ENCODE results near the gene FNDC5. TPM values are rescaled to one million over a fixed set of nuclear protein-coding genes. Genes with fewer than 3 reads are reported as not detected.

The FNDC5 gene
- total RNA-seq, 1 donor = 0.99 TPM

GRCh38 chr1:32868806-32869455, 1.8 kb downstream of the FNDC5 start:
- H3K4me3 ChIP-seq (ENCODE audit: low read depth, low read length) = no peak overlapping the region
- no peak for DNase-seq (ENCODE audit: low read depth)
- TF ChIP-seq, protein P1, sequence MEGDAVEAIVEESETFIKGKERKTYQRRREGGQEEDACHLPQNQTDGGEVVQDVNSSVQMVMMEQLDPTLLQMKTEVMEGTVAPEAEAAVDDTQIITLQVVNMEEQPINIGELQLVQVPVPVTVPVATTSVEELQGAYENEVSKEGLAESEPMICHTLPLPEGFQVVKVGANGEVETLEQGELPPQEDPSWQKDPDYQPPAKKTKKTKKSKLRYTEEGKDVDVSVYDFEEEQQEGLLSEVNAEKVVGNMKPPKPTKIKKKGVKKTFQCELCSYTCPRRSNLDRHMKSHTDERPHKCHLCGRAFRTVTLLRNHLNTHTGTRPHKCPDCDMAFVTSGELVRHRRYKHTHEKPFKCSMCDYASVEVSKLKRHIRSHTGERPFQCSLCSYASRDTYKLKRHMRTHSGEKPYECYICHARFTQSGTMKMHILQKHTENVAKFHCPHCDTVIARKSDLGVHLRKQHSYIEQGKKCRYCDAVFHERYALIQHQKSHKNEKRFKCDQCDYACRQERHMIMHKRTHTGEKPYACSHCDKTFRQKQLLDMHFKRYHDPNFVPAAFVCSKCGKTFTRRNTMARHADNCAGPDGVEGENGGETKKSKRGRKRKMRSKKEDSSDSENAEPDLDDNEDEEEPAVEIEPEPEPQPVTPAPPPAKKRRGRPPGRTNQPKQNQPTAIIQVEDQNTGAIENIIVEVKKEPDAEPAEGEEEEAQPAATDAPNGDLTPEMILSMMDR (IDR thresholded peaks at IDR 0.05; ENCODE audit: insufficient read depth, low read length) = no peak

- H3K4me3 ChIP-seq (ENCODE audit: low read depth, low read length) = no peak overlapping the region
- no peak for DNase-seq (ENCODE audit: low read depth)
- TF ChIP-seq, protein P1 (IDR thresholded peaks at IDR 0.05; ENCODE audit: insufficient read depth, low read length) = no peak
Observed at GRCh38 chr1:32868085-32868484, 2.6 kb downstream of the FNDC5 start.

GRCh38 chr1:32867671-32868070, 3.0 kb downstream of the FNDC5 start:
- TF ChIP-seq, protein P1 (IDR thresholded peaks at IDR 0.05; ENCODE audit: insufficient read depth, low read length) = no peak
- H3K4me3 ChIP-seq (ENCODE audit: low read depth, low read length) = no peak overlapping the region
- no peak for DNase-seq (ENCODE audit: low read depth)

DNA sequence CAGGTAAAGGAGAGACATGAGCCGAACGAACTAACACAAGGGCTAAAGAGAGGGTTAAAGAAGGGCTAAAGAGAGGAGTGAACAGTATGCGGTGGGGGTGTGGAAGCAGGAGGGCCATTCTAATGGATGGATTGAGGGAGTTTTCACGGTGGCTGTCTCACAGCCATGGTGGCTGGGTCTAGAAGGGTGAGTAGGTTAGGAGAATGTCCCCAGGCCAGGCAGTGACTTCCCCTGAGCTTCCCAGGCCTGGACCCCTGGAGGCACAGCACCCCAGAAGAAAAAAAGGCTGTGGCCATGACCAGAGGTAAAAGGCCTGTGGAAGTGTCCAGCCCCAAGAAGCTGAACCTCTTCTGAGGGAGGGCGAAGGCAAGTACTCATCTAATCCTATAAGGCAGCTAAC, 3.6 kb downstream of the FNDC5 start:
- TF ChIP-seq, protein P1 (IDR thresholded peaks at IDR 0.05; ENCODE audit: insufficient read depth, low read length) = no peak
- DNase-seq (ENCODE audit: low read depth) = no peak
- no peak overlapping the region for H3K4me3 ChIP-seq (ENCODE audit: low read depth, low read length)

- DNase-seq (ENCODE audit: low read depth) = no peak
- TF ChIP-seq, protein P1 (IDR thresholded peaks at IDR 0.05; ENCODE audit: insufficient read depth, low read length) = no peak
- no peak overlapping the region for H3K4me3 ChIP-seq (ENCODE audit: low read depth, low read length)
Observed at GRCh38 chr1:32865639-32866405, 4.9 kb downstream of the FNDC5 start.

GRCh38 chr1:32864375-32865019, 6.2 kb downstream of the FNDC5 start:
- TF ChIP-seq, protein P1 (IDR thresholded peaks at IDR 0.05; ENCODE audit: insufficient read depth, low read length) = no peak
- H3K4me3 ChIP-seq (ENCODE audit: low read depth, low read length) = no peak overlapping the region
- no peak for DNase-seq (ENCODE audit: low read depth)
